HG02981 (cell line): ENCODE data around the gene SEMA3C.

Experiments used
- ATAC-seq: cut with Tn5 transposase; IDR thresholded peaks from one replicate; pipeline ENCODE4 v1.9.1; 2021; ENCODE audit warnings: mild to moderate bottlenecking, moderate library complexity; ENCODE audit not compliant: unreplicated experiment

SEMA3C gene

GRCh38 chr7:80829527-80829926, 89.3 kb downstream of the SEMA3C start:
- no peak for ATAC-seq

- ATAC-seq: no peak
Observed at GRCh38 chr7:80827239-80827633, 91.6 kb downstream of the SEMA3C start.

GRCh38 chr7:80826520-80827238, 92.2 kb downstream of the SEMA3C start:
- ATAC-seq: no peak

- ATAC-seq: no peak
Observed at GRCh38 chr7:80825499-80825898, 93.4 kb downstream of the SEMA3C start.

- ATAC-seq: no peak
Observed at GRCh38 chr7:80824253-80824652, 94.6 kb downstream of the SEMA3C start.

- ATAC-seq: no peak
Observed at GRCh38 chr7:80823057-80823456, 95.8 kb downstream of the SEMA3C start.

- no peak for ATAC-seq
Observed at GRCh38 chr7:80821771-80822319, 97.0 kb downstream of the SEMA3C start.

- ATAC-seq: no peak
Observed at GRCh38 chr7:80819503-80819902, 99.3 kb downstream of the SEMA3C start.

- no peak for ATAC-seq
Observed at GRCh38 chr7:80818181-80818580, 100.7 kb downstream of the SEMA3C start.

GRCh38 chr7:80816806-80817205, 102.0 kb downstream of the SEMA3C start:
- no peak for ATAC-seq

- no peak for ATAC-seq
Observed at GRCh38 chr7:80815733-80816132, 103.1 kb downstream of the SEMA3C start.

GRCh38 chr7:80809545-80809944, 109.3 kb downstream of the SEMA3C start:
- ATAC-seq: no peak

GRCh38 chr7:80807166-80807900, 111.5 kb downstream of the SEMA3C start:
- ATAC-seq: no peak

GRCh38 chr7:80806663-80807062, 112.2 kb downstream of the SEMA3C start:
- no peak for ATAC-seq

- no peak for ATAC-seq
Observed at GRCh38 chr7:80804589-80804988, 114.3 kb downstream of the SEMA3C start.

GRCh38 chr7:80802527-80802926, 116.3 kb downstream of the SEMA3C start:
- no peak for ATAC-seq

GRCh38 chr7:80794631-80795573, 123.9 kb downstream of the SEMA3C start:
- ATAC-seq: no peak

GRCh38 chr7:80791509-80791929, 127.3 kb downstream of the SEMA3C start:
- ATAC-seq: no peak

GRCh38 chr7:80790877-80791276, 128.0 kb downstream of the SEMA3C start:
- ATAC-seq: no peak

GRCh38 chr7:80787721-80788120, 131.1 kb downstream of the SEMA3C start:
- no peak for ATAC-seq

- no peak for ATAC-seq
Observed at GRCh38 chr7:80785961-80786536, 132.8 kb downstream of the SEMA3C start.
